Stomach (tissue), 4 donors: ENCODE data around the gene OGN.

Experiments
- POLR2A ChIP-seq, 4 donors: fragments of 450-650 bp; IDR thresholded peaks; one replicate each; pipeline ENCODE4 v1.6.1; 2016; ENCODE audit warnings: antibody characterized with exemption in 4 of 4, control low read depth in 2 of 4, mild to moderate bottlenecking in 1 of 4, moderate library complexity in 1 of 4
- POLR2AphosphoS5 ChIP-seq, 3 donors: sonication (generic); formaldehyde crosslinking; IDR thresholded peaks; one replicate each; pipeline ENCODE4 v1.6.1; 2016; ENCODE audit warnings: antibody characterized with exemption in 3 of 3
- TF ChIP-seq, protein P1 (sequence below), 7 experiments: fragments of 450-650 bp in 4 of 7; fragments of 200-600 bp in 3 of 7; sonication (generic) in 3 of 7; IDR thresholded peaks; one replicate each; pipeline ENCODE4 v1.5.1; 2016 to 2019; ENCODE audit warnings: antibody characterized with exemption in 7 of 7, control low read depth in 2 of 7, mild to moderate bottlenecking in 1 of 7

DNA sequence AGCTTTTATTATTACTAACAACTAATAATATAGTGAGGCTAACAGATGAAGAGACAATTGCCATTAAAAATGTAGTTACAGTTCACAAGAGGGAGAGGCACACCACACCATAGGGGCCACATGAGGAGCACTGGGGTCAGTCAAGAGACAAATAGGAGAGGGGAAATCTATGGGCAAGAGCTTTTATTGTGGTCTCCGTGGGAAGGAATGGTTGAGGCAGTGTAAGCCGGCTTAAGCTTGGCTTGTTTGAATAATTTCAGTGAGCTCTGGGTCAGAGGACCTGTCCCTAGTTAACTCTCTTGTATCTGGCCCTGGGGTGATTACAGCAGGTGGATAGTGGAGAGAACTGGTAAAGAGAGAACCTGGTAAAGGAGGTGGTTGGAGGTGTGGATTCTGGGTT lies 35.3 kb downstream of the OGN start:
- TF ChIP-seq, protein P1, sequence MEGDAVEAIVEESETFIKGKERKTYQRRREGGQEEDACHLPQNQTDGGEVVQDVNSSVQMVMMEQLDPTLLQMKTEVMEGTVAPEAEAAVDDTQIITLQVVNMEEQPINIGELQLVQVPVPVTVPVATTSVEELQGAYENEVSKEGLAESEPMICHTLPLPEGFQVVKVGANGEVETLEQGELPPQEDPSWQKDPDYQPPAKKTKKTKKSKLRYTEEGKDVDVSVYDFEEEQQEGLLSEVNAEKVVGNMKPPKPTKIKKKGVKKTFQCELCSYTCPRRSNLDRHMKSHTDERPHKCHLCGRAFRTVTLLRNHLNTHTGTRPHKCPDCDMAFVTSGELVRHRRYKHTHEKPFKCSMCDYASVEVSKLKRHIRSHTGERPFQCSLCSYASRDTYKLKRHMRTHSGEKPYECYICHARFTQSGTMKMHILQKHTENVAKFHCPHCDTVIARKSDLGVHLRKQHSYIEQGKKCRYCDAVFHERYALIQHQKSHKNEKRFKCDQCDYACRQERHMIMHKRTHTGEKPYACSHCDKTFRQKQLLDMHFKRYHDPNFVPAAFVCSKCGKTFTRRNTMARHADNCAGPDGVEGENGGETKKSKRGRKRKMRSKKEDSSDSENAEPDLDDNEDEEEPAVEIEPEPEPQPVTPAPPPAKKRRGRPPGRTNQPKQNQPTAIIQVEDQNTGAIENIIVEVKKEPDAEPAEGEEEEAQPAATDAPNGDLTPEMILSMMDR (IDR thresholded peaks at IDR 0.05), result no peak
- no peak for TF ChIP-seq POLR2AphosphoS5 (IDR thresholded peaks at IDR 0.05)
- no peak for TF ChIP-seq POLR2A (IDR thresholded peaks at IDR 0.05)
